K562 (cell line): ENCODE results near the gene WFIKKN1.

Experiments
- CEBPB ChIP-seq: fragments of 450-650 bp; IDR thresholded peaks from 2 replicates; pipeline ENCODE4 v1.6.1; 2016; ENCODE audit warnings: missing genetic modification characterization, missing compliant biosample characterization
- L3MBTL2 ChIP-seq: fragments of 450-650 bp; IDR thresholded peaks from 2 replicates; pipeline ENCODE4 v1.6.1; 2016; ENCODE audit warnings: mild to moderate bottlenecking, moderate library complexity
- MXD1 ChIP-seq: fragments of 250-450 bp; sonication (Bioruptor Pico); IDR thresholded peaks from 2 replicates; pipeline ENCODE4 v1.8.0; 2021; ENCODE audit warnings: borderline replicate concordance, mild to moderate bottlenecking, moderate library complexity; ENCODE audit not compliant: poor library complexity, severe bottlenecking
- SRF ChIP-seq, 2 experiments: fragments of 250-450, 450-650 bp in 1 of 2; sonication (Bioruptor Pico) in 1 of 2; sonication (generic) in 1 of 2; formaldehyde crosslinking; IDR thresholded peaks; 2 replicates each; pipeline versions ENCODE4 v1.5.0 to v1.5.1; 2020 to 2022; ENCODE audit warnings: mild to moderate bottlenecking in 1 of 2, missing genetic modification reagents in 1 of 2
- TF ChIP-seq, protein P1 (sequence below), 3 experiments: IDR thresholded peaks in 2 of 3; conservative IDR thresholded peaks in 1 of 3; 2 replicates each; pipeline ENCODE4 v1.5.1; 2011 to 2012; ENCODE audit warnings: low read length in 3 of 3, mild to moderate bottlenecking in 3 of 3, control low read depth in 2 of 3, improper control_type of control experiment in 1 of 3, inconsistent platforms in 1 of 3, low read depth in 1 of 3, mixed read lengths in 1 of 3, moderate library complexity in 1 of 3; ENCODE audit not compliant: insufficient read depth in 2 of 3

DNA sequence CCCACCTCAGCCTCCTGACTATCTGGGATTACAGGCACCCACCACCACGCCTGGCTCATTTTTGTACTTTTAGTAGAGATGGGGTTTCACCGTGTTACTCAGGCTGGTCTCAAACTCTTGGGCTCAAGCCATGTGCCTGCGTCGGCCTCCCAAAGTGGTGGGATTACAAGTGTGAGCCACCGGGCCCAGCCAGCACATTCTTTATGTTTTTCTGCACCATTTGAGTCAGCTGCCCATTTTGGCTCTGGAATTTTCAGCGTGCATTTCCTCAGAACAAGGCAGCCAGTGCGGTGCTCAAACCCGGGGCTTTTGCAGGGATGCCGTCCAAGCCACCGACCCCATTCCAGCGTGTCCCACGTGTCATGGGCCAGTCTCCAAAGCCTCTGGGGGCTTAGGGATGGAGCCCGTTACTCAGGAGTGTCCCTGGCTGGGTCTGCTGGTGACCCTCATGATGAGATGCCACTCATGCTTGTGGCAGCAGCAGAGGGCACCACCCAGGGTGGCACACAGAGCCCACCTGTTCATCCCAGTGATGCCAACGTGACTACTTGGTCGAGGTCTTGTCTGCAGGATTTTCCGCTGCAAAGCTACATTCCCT lies 44.6 kb upstream of the WFIKKN1 start:
- TF ChIP-seq CEBPB (tag) (no peak), MXD1 (CRISPR knock-in tag) (no peak), SRF (CRISPR knock-in tag; IDR thresholded peaks at IDR 0.05) (no peak), L3MBTL2 (no peak)
- TF ChIP-seq, protein P1, sequence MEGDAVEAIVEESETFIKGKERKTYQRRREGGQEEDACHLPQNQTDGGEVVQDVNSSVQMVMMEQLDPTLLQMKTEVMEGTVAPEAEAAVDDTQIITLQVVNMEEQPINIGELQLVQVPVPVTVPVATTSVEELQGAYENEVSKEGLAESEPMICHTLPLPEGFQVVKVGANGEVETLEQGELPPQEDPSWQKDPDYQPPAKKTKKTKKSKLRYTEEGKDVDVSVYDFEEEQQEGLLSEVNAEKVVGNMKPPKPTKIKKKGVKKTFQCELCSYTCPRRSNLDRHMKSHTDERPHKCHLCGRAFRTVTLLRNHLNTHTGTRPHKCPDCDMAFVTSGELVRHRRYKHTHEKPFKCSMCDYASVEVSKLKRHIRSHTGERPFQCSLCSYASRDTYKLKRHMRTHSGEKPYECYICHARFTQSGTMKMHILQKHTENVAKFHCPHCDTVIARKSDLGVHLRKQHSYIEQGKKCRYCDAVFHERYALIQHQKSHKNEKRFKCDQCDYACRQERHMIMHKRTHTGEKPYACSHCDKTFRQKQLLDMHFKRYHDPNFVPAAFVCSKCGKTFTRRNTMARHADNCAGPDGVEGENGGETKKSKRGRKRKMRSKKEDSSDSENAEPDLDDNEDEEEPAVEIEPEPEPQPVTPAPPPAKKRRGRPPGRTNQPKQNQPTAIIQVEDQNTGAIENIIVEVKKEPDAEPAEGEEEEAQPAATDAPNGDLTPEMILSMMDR (IDR thresholded peaks at IDR 0.05 in 2 of 3, conservative IDR thresholded peaks at IDR 0.05 in 1 of 3; ENCODE audit: insufficient read depth in 2 of 3, low read depth in 1 of 3, low read length in 3 of 3): no peak
